ENCODE data around the gene OGFOD3. TPM values are rescaled to one million over a fixed set of nuclear protein-coding genes. Genes with fewer than 3 reads are reported as not detected.

OGFOD3 gene
- total and polyA plus RNA-seq, 9 of the 15 experiments (the other 6 are each of a cell fraction or from before 2014, with no cell fraction given) = 0.69 to 44.7 (median 18.9) TPM

GRCh38 chr17:82450357-82451106 is 32.1 kb upstream of the OGFOD3 start, which contains the start of gene CYBC1 (continued):
- no peak for TF ChIP-seq MYBL2 (IDR thresholded peaks at IDR 0.05; ENCODE audit: low read depth)
- no peak for TF ChIP-seq MYBL2 (CRISPR knock-in tag; IDR thresholded peaks at IDR 0.05; ENCODE audit: borderline replicate concordance)
- no peak for TF ChIP-seq SP2 (IDR thresholded peaks at IDR 0.05; ENCODE audit: extremely low read depth, low read depth, low read length, poor library complexity, severe bottlenecking)
- TF ChIP-seq ZNF395 (CRISPR knock-in tag; IDR thresholded peaks at IDR 0.05) = peak; percentile 79
- no peak for TF ChIP-seq RFX7 (CRISPR knock-in tag; IDR thresholded peaks at IDR 0.05)
- TF ChIP-seq SMAD1 (IDR thresholded peaks at IDR 0.05; ENCODE audit: low read depth, low read length, partially characterized antibody) = peak; percentile 44
- TF ChIP-seq SRSF1 (IDR thresholded peaks at IDR 0.05; ENCODE audit: low read depth, low read length) = no peak
- TF ChIP-seq ARID3A (IDR thresholded peaks at IDR 0.05; ENCODE audit: borderline replicate concordance, low read depth, low read length) = no peak
- no peak for TF ChIP-seq ZNF445 (CRISPR knock-in tag; IDR thresholded peaks at IDR 0.05; ENCODE audit: low read depth)
- no peak for TF ChIP-seq REST (IDR thresholded peaks at IDR 0.05; ENCODE audit: borderline replicate concordance)
- 0 out of 2 replicates have a peak, but pooled peaks have one; percentile 48 for TF ChIP-seq REST (CRISPR knock-in tag; IDR thresholded peaks at IDR 0.05; ENCODE audit: low read depth)
- TF ChIP-seq ZNF696 (CRISPR knock-in tag; conservative IDR thresholded peaks at IDR 0.05) = no peak
- no peak for TF ChIP-seq BRCA1 (IDR thresholded peaks at IDR 0.05)
- no peak for TF ChIP-seq BRCA1 (CRISPR knock-in tag; IDR thresholded peaks at IDR 0.05)
- no peak; the same call in 1 of the 2 replicates for TF ChIP-seq BRD4 (IDR thresholded peaks at IDR 0.05)
- no peak for TF ChIP-seq TEAD2 (tag; IDR thresholded peaks at IDR 0.05)
- TF ChIP-seq CREBBP (IDR thresholded peaks at IDR 0.05; ENCODE audit: low read depth, low read length) = no peak
